ENCODE data around the gene TRIO.

GRCh38 chr5:14432931-14433589 is 289.9 kb downstream of the TRIO start:
- no peak for TF ChIP-seq CTCF (IDR thresholded peaks at IDR 0.05)
- no peak for TF ChIP-seq POLR2A (IDR thresholded peaks at IDR 0.05; ENCODE audit: low read depth)
- no peak for TF ChIP-seq POLR2AphosphoS5 (IDR thresholded peaks at IDR 0.05)
